Activated naive CD8-positive, alpha-beta T cell treated with anti-CD3 and anti-CD28 coated beads, Interleukin-2, amount 50 U/mL, for 24 hours (primary cell): ENCODE results near the gene SIX4.

Experiments used
- ATAC-seq: fragments of 150-1000 bp; cut with Tn5 transposase; one replicate; pipeline ENCODE4 v1.10.0; 2021
- DNase-seq: peaks from one replicate; pipeline ENCODE4 v3.0.0; 2021
- H3K27ac Mint-ChIP-seq: one replicate; pipeline ENCODE4 v1.8.0; 2021; ENCODE audit warnings: mild to moderate bottlenecking, mixed read lengths
- H3K27me3 Mint-ChIP-seq: one replicate; pipeline ENCODE4 v1.8.0; 2021; ENCODE audit warnings: mixed read lengths
- H3K36me3 Mint-ChIP-seq: one replicate; pipeline ENCODE4 v1.8.0; 2021; ENCODE audit warnings: low read depth, mixed read lengths
- H3K4me1 Mint-ChIP-seq: one replicate; pipeline ENCODE4 v1.8.0; 2021; ENCODE audit warnings: mixed read lengths
- H3K4me3 Mint-ChIP-seq: one replicate; pipeline ENCODE4 v1.8.0; 2021; ENCODE audit warnings: mild to moderate bottlenecking, moderate library complexity, mixed read lengths
- H3K9me3 Mint-ChIP-seq: one replicate; pipeline ENCODE4 v1.8.0; 2021; ENCODE audit warnings: mixed read lengths

Gene SIX4

GRCh38 chr14:60695327-60695726, 28.8 kb downstream of the SIX4 start:
- ATAC-seq (no peak), DNase-seq (no peak)
- no peak overlapping the region for H3K4me3 Mint-ChIP-seq
- H3K27ac Mint-ChIP-seq = no peak overlapping the region
- H3K9me3 Mint-ChIP-seq = peaks cover 6% of the 10 kb centered on the region
- H3K27me3 Mint-ChIP-seq = peaks cover 17% of the 10 kb centered on the region
- H3K36me3 Mint-ChIP-seq = no peaks in the 10 kb centered on the region
- no peaks in the 10 kb centered on the region for H3K4me1 Mint-ChIP-seq

- Mint-ChIP-seq H3K4me3 (no peak overlapping the region), H3K27ac (no peak overlapping the region), H3K9me3 (no peaks in the 10 kb centered on the region), H3K27me3 (peaks cover 12% of the 10 kb centered on the region), H3K36me3 (no peaks in the 10 kb centered on the region), H3K4me1 (no peaks in the 10 kb centered on the region)
- no peak for ATAC-seq
- no peak for DNase-seq
These were observed 32.6 kb downstream of the SIX4 start for GRCh38 chr14:60691383-60692113.

- ATAC-seq (no peak), DNase-seq (no peak)
- Mint-ChIP-seq H3K27ac (no peak overlapping the region), H3K9me3 (no peaks in the 10 kb centered on the region), H3K4me3 (no peak overlapping the region), H3K36me3 (no peaks in the 10 kb centered on the region), H3K4me1 (no peaks in the 10 kb centered on the region), H3K27me3 (peaks cover 10% of the 10 kb centered on the region)
These were observed 37.3 kb downstream of the SIX4 start for GRCh38 chr14:60686865-60687264.

DNA sequence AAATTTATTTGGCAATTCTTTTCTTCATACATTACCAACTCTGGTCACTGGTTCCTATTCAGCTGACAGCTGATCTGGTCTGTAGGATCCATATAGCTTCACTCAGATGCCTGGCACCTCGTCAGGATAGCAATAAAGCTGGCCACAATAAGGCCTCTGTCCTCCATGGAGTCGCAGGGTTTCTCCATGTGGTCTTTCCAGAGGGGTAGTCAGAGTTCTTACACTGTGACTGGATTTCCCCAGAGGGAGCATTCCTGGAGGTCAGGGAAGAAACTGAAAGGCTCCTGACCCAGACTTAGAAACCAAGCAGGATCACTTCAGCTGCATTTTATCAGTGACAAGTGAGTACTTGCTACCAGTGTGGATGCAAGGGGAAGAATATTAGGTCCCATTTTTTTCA, 39.9 kb downstream of the SIX4 start:
- Mint-ChIP-seq H3K27ac (no peak overlapping the region), H3K27me3 (peaks cover 14% of the 10 kb centered on the region), H3K36me3 (no peaks in the 10 kb centered on the region), H3K9me3 (no peaks in the 10 kb centered on the region), H3K4me1 (no peaks in the 10 kb centered on the region), H3K4me3 (no peak overlapping the region)
- ATAC-seq = no peak
- no peak for DNase-seq

DNA sequence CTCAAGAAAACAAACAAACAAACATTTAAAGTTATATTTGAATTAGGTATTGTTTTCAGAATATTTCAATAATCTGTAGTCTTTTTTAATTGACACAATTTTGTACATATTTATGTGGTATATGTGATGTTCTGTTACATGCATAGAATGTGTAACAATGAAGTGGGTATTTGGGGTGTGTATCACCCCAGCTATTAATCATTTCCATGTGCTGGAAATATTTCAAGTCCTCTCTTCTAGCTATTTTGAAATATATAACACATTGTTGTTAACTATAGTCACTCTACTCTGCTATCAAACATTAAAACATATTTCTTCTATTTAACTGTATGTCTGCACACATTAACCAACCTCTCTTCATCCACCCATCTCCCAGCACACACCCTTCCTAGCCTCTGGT, 42.9 kb downstream of the SIX4 start:
- no peak overlapping the region for H3K4me3 Mint-ChIP-seq
- H3K27ac Mint-ChIP-seq = no peak overlapping the region
- no peak for ATAC-seq

GRCh38 chr14:60680511-60680910, 43.6 kb downstream of the SIX4 start:
- ATAC-seq = no peak
- H3K4me3 Mint-ChIP-seq = no peak overlapping the region
- H3K27ac Mint-ChIP-seq = no peak overlapping the region
- no peak for DNase-seq
- H3K36me3 Mint-ChIP-seq = no peaks in the 10 kb centered on the region
- H3K4me1 Mint-ChIP-seq = no peaks in the 10 kb centered on the region
- H3K9me3 Mint-ChIP-seq = no peaks in the 10 kb centered on the region
- peaks cover 16% of the 10 kb centered on the region for H3K27me3 Mint-ChIP-seq

More for the DNA sequence above, 42.9 kb downstream of the SIX4 start:
- Mint-ChIP-seq H3K9me3 (no peaks in the 10 kb centered on the region), H3K27me3 (peaks cover 14% of the 10 kb centered on the region), H3K4me1 (no peaks in the 10 kb centered on the region), H3K36me3 (no peaks in the 10 kb centered on the region)
- no peak for DNase-seq

- ATAC-seq (no peak), DNase-seq (no peak)
- Mint-ChIP-seq H3K27ac (no peak overlapping the region), H3K36me3 (no peaks in the 10 kb centered on the region), H3K4me3 (no peak overlapping the region), H3K27me3 (peaks cover 16% of the 10 kb centered on the region), H3K9me3 (no peaks in the 10 kb centered on the region), H3K4me1 (no peaks in the 10 kb centered on the region)
These were observed 44.4 kb downstream of the SIX4 start for GRCh38 chr14:60679566-60680258.

GRCh38 chr14:60677701-60678100, 46.5 kb downstream of the SIX4 start:
- Mint-ChIP-seq H3K9me3 (no peaks in the 10 kb centered on the region), H3K36me3 (no peaks in the 10 kb centered on the region), H3K27ac (no peak overlapping the region), H3K4me1 (no peaks in the 10 kb centered on the region), H3K4me3 (no peak overlapping the region), H3K27me3 (peaks cover 16% of the 10 kb centered on the region)
- ATAC-seq (no peak), DNase-seq (no peak)

DNA sequence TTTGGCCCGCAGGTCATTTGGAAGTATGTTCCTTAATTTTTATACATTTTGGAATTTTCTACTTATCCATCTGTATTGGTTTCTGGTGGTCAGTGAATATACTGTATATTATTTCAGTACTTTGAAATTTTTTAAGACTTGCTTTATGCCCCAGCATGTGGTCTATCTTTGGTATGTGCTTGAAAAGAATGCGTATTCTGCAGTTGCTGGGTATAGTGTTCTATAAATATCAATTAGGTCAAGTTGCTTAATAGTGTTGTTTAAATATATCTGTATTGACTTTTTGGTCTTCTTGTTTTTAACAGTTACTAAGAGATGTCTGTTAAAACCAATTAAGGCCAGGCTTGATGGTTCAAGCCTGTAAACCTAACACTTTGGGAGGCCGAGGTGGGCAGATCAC, 53.2 kb downstream of the SIX4 start:
- no peak overlapping the region for H3K27ac Mint-ChIP-seq
- H3K4me1 Mint-ChIP-seq = no peaks in the 10 kb centered on the region
- no peak for ATAC-seq

DNA sequence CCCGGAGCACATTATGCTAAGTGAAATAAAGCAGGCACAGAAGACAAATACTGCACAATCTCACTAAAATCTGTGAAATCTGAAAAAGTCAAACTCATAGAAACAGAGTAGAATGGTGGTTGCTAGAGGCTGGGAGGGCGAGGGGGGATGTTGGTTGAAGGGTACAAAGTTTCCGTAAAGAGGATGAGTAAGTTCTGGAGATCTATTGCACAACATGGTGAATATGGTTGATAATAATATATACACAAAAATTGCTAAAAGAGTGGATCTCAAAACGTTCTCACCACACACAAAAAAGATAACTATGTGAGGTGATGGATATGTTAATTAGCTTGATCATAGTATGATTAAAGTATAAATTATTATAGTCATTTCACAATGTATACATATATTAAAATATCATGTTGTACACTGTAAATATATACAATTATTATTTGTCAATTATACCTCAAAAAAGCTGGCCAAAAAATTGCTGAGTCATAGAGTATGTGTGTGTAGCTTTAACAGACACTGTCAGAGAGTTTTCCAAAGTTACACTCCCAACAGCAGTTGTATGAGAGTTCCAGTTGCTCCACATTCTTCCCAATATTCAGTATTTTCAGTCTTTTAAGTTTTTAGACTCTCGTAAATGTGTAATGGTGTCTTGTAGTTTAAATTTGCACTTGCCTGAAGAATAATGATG, 55.6 kb downstream of the SIX4 start:
- ATAC-seq = no peak
- Mint-ChIP-seq H3K36me3 (no peaks in the 10 kb centered on the region), H3K27ac (no peak overlapping the region), H3K27me3 (peaks cover 27% of the 10 kb centered on the region), H3K4me3 (no peak overlapping the region), H3K9me3 (no peaks in the 10 kb centered on the region), H3K4me1 (no peaks in the 10 kb centered on the region)
- DNase-seq = no peak

More for the DNA sequence above, 53.2 kb downstream of the SIX4 start:
- Mint-ChIP-seq H3K9me3 (no peaks in the 10 kb centered on the region), H3K27me3 (peaks cover 16% of the 10 kb centered on the region), H3K36me3 (no peaks in the 10 kb centered on the region), H3K4me3 (no peak overlapping the region)
- no peak for DNase-seq

DNA sequence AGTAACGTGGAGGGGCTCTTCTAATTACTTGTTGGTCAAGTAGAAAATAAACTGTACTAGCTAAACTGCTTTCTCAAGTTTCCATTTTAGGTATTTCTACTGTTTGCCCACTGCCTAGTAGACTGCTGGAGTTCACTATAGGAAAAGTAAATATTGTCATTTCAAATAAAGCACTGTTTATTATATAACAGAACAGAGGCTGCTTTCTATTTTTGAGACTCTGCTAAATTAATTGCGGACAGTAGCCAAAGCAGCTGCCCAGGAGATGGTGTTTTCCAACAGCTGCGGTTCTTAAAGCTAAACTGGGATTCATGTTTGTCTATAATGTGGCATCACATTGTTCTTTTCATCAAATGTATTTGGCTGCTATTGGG, 59.0 kb downstream of the SIX4 start:
- Mint-ChIP-seq H3K4me1 (no peaks in the 10 kb centered on the region), H3K27ac (no peak overlapping the region), H3K9me3 (no peaks in the 10 kb centered on the region), H3K4me3 (no peak overlapping the region), H3K27me3 (peaks cover 49% of the 10 kb centered on the region), H3K36me3 (no peaks in the 10 kb centered on the region)
- ATAC-seq (no peak), DNase-seq (no peak)

- Mint-ChIP-seq H3K4me3 (no peak overlapping the region), H3K9me3 (no peaks in the 10 kb centered on the region), H3K36me3 (no peaks in the 10 kb centered on the region), H3K27me3 (peaks cover 65% of the 10 kb centered on the region), H3K4me1 (peaks cover 3% of the 10 kb centered on the region), H3K27ac (no peak overlapping the region)
- ATAC-seq (no peak), DNase-seq (no peak)
These were observed 61.2 kb downstream of the SIX4 start for GRCh38 chr14:60662982-60663381.

GRCh38 chr14:60661721-60662120, 62.4 kb downstream of the SIX4 start:
- H3K4me1 Mint-ChIP-seq = peaks cover 11% of the 10 kb centered on the region

More at GRCh38 chr14:60661721-60662120, 62.4 kb downstream of the SIX4 start:
- peaks cover 72% of the 10 kb centered on the region for H3K27me3 Mint-ChIP-seq
- no peak overlapping the region for H3K4me3 Mint-ChIP-seq
- H3K36me3 Mint-ChIP-seq = no peaks in the 10 kb centered on the region
- ATAC-seq (no peak), DNase-seq (no peak)
- H3K9me3 Mint-ChIP-seq = no peaks in the 10 kb centered on the region
- no peak overlapping the region for H3K27ac Mint-ChIP-seq
